Testis (tissue), 2 donors: ENCODE measurements around the gene SEZ6.

Source experiments
- POLR2A ChIP-seq: fragments of 450-650 bp; IDR thresholded peaks from one replicate; pipeline ENCODE4 v1.6.1; 2017; ENCODE audit warnings: antibody characterized with exemption, mild to moderate bottlenecking, moderate library complexity
- TF ChIP-seq, protein P1 (sequence below), 3 experiments: fragments of 450-650 bp in 2 of 3; fragments of 200-600 bp in 1 of 3; sonication (generic) in 1 of 3; IDR thresholded peaks; one replicate each; pipeline ENCODE4 v1.5.1; 2016 to 2019; ENCODE audit warnings: antibody characterized with exemption in 3 of 3, mild to moderate bottlenecking in 2 of 3, moderate library complexity in 1 of 3

GRCh38 chr17:29050176-29050575 is 44.3 kb upstream of the SEZ6 start:
- TF ChIP-seq, protein P1, sequence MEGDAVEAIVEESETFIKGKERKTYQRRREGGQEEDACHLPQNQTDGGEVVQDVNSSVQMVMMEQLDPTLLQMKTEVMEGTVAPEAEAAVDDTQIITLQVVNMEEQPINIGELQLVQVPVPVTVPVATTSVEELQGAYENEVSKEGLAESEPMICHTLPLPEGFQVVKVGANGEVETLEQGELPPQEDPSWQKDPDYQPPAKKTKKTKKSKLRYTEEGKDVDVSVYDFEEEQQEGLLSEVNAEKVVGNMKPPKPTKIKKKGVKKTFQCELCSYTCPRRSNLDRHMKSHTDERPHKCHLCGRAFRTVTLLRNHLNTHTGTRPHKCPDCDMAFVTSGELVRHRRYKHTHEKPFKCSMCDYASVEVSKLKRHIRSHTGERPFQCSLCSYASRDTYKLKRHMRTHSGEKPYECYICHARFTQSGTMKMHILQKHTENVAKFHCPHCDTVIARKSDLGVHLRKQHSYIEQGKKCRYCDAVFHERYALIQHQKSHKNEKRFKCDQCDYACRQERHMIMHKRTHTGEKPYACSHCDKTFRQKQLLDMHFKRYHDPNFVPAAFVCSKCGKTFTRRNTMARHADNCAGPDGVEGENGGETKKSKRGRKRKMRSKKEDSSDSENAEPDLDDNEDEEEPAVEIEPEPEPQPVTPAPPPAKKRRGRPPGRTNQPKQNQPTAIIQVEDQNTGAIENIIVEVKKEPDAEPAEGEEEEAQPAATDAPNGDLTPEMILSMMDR (IDR thresholded peaks at IDR 0.05) = no peak
- no peak for TF ChIP-seq POLR2A
